Stimulated activated CD4-positive, alpha-beta T cell treated with anti-CD3 and anti-CD28 coated beads, Interleukin-12 subunit alpha, Interleukin-12 subunit beta, amount 100 ng/mL, for 24 hours (primary cell): ENCODE data around the gene LIPF.
"Not testable (repeated sequence)": the region's sequence is repeated elsewhere in the genome, so short reads cannot be mapped to it uniquely, and the experiment has no call there.

Source experiments
- DNase-seq, 2 experiments: peaks; one replicate each; pipeline ENCODE4 v3.0.0-alpha.2; 2020; ENCODE audit warnings: low read depth in 2 of 2

Gene LIPF

GRCh38 chr10:88664142-88664541 lies at the start of gene LIPF:
Gene LIPF (plus strand): TSS chr10:88664442. CDS start chr10:88667298, 2,856 bp downstream.
- no peak for DNase-seq

- DNase-seq: no peak
Measured at GRCh38 chr10:88616250-88616977, 47.8 kb upstream of the LIPF start.

- DNase-seq: no peak
Measured at GRCh38 chr10:88617772-88618300, 46.4 kb upstream of the LIPF start.

- no peak for DNase-seq
Measured at GRCh38 chr10:88618496-88618895, 45.7 kb upstream of the LIPF start.

GRCh38 chr10:88620441-88620840 lies 43.8 kb upstream of the LIPF start:
- DNase-seq: no peak

- DNase-seq: no peak
Measured at GRCh38 chr10:88623835-88624234, 40.4 kb upstream of the LIPF start.

- no peak for DNase-seq
Measured at GRCh38 chr10:88624840-88625239, 39.4 kb upstream of the LIPF start.

GRCh38 chr10:88640186-88640585 lies 24.1 kb upstream of the LIPF start:
- DNase-seq: no peak

GRCh38 chr10:88642209-88642608 lies 22.0 kb upstream of the LIPF start:
- no peak for DNase-seq

- no peak for DNase-seq
Measured at GRCh38 chr10:88642963-88643362, 21.3 kb upstream of the LIPF start.

GRCh38 chr10:88647061-88647615 lies 17.1 kb upstream of the LIPF start:
- no peak for DNase-seq

- no peak for DNase-seq
Measured at GRCh38 chr10:88651101-88651551, 13.1 kb upstream of the LIPF start.

GRCh38 chr10:88652616-88653015 lies 11.6 kb upstream of the LIPF start:
- DNase-seq: no peak

GRCh38 chr10:88657901-88658300 lies 6.3 kb upstream of the LIPF start:
- no peak for DNase-seq

- DNase-seq: no peak
Measured at GRCh38 chr10:88659725-88660597, 4.3 kb upstream of the LIPF start.

GRCh38 chr10:88660598-88660884 lies 3.7 kb upstream of the LIPF start:
- no peak for DNase-seq

- no peak for DNase-seq
Measured at GRCh38 chr10:88661018-88661417, 3.2 kb upstream of the LIPF start.

GRCh38 chr10:88661577-88661976 lies 2.7 kb upstream of the LIPF start:
- DNase-seq: no peak

GRCh38 chr10:88663153-88663552 lies 1.1 kb upstream of the LIPF start:
- DNase-seq: not testable (repeated sequence)

GRCh38 chr10:88668465-88668864 lies 4.2 kb downstream of the LIPF start:
- DNase-seq: no peak

- peak; percentile 1 for DNase-seq
Measured at GRCh38 chr10:88670497-88670896, 6.3 kb downstream of the LIPF start.

GRCh38 chr10:88672041-88672440 lies 7.8 kb downstream of the LIPF start:
- DNase-seq: no peak
